ENCODE results near the gene TIGD4.
"Not testable (repeated sequence)": the region's sequence is repeated elsewhere in the genome, so short reads cannot be mapped to it uniquely, and the experiment has no call there.

Gene TIGD4

DNA sequence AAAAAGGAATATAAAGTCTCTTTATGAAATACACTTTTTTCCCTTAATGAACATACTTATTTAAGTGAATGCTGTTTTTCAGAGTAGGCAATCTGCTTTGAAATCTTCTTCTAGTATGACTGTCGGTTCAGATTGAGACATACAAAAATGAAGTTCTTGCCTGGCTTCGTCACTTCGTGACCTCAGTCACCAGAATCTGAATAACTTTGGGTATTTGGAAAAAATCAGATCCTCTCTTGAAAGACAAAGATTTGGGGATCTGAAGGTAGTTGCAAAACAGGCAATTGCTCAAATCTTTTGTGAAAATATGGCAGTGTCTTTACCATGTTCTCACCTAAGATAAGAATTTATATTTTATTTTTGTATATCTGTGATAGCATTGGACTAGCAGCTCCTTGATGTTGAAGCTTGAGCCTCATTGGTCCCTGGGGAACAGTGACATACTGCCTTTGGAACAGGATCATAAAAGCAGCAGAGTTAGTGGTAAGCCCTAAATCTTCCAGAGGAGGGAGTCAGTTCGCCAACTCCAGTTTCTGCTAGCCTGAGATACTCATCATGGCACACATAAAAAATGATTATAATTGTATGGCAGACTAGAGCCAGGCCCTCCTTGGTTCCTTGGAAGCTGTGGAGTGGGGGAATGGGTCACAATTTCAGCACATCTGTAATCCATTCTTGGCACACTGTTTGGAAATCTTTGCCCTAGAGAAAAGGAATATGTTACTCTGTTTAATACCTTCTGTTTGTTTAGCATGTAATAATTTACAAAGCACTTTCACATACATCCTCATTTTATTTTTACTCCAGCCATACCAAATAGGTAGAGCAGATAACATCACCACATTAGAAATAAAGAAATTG lies 5.2 kb upstream of the TIGD4 start:
- H3K36me3 ChIP-seq (ENCODE audit: control insufficient read depth in 1 of 2, insufficient read depth in 2 of 2, low read length in 2 of 2), result peaks cover 0 to 2% of the 10 kb centered on the region in 2 donors
- H3K9me3 ChIP-seq (ENCODE audit: control insufficient read depth in 1 of 2, low read length in 2 of 2), result no peaks in the 10 kb centered on the region
- H3K9ac ChIP-seq (ENCODE audit: low read depth in 1 of 2, low read length in 2 of 2), result no peak overlapping the region
- no peak overlapping the region for H3K4me3 ChIP-seq (ENCODE audit: low read depth in 1 of 2, low read length in 2 of 2)
- no peak overlapping the region for H3K27ac ChIP-seq (ENCODE audit: low read depth, low read length)
- no peaks in the 10 kb centered on the region for H3K27me3 ChIP-seq (ENCODE audit: control insufficient read depth in 1 of 2, insufficient read depth in 2 of 2, low read length in 2 of 2)
- peaks cover 34 to 41% of the 10 kb centered on the region in 2 donors for H3K4me1 ChIP-seq (ENCODE audit: control insufficient read depth in 1 of 2, insufficient read depth in 2 of 2, low read length in 2 of 2)

DNA sequence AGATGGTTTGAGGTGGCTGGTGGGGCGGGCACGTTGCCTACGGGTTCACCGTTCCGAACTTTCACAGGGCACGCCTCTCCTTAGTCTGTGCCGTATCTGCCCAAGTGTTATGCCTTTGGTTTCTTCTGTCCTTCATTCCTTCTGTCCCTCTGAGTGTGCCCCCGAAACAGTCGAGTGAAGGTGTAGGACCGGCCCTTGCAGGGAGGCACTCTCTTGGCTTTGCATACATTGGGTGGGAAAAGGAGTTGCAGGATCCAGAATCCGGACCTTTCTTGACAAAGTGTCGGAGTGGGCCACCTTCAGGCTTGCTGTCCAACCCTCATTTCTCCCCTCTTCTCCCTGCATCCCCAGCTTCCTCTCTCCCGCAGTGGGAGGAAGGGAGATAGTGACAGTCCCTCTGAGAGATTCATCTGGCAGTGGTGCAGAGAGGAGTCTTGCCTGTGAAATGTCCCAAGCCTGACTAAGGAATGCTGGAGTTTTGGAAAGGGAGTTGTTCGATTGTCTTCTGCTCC lies 793 bp upstream of the TIGD4 start:
- peak overlapping the region; percentile 95 for H3K27ac ChIP-seq (ENCODE audit: low read depth, low read length)
- H3K27me3 ChIP-seq (ENCODE audit: control insufficient read depth in 1 of 2, insufficient read depth in 2 of 2, low read length in 2 of 2), result no peaks in the 10 kb centered on the region
- peaks cover 30 to 37% of the 10 kb centered on the region in 2 donors for H3K4me1 ChIP-seq (ENCODE audit: control insufficient read depth in 1 of 2, insufficient read depth in 2 of 2, low read length in 2 of 2)
- H3K9ac ChIP-seq (ENCODE audit: low read depth in 1 of 2, low read length in 2 of 2), result peak overlapping the region; percentile 76 to 82
- H3K9me3 ChIP-seq (ENCODE audit: control insufficient read depth in 1 of 2, low read length in 2 of 2), result no peaks in the 10 kb centered on the region
- peaks cover 0 to 2% of the 10 kb centered on the region in 2 donors for H3K36me3 ChIP-seq (ENCODE audit: control insufficient read depth in 1 of 2, insufficient read depth in 2 of 2, low read length in 2 of 2)
- H3K4me3 ChIP-seq (ENCODE audit: low read depth in 1 of 2, low read length in 2 of 2), result peak overlapping the region; percentile 93 to 94

DNA sequence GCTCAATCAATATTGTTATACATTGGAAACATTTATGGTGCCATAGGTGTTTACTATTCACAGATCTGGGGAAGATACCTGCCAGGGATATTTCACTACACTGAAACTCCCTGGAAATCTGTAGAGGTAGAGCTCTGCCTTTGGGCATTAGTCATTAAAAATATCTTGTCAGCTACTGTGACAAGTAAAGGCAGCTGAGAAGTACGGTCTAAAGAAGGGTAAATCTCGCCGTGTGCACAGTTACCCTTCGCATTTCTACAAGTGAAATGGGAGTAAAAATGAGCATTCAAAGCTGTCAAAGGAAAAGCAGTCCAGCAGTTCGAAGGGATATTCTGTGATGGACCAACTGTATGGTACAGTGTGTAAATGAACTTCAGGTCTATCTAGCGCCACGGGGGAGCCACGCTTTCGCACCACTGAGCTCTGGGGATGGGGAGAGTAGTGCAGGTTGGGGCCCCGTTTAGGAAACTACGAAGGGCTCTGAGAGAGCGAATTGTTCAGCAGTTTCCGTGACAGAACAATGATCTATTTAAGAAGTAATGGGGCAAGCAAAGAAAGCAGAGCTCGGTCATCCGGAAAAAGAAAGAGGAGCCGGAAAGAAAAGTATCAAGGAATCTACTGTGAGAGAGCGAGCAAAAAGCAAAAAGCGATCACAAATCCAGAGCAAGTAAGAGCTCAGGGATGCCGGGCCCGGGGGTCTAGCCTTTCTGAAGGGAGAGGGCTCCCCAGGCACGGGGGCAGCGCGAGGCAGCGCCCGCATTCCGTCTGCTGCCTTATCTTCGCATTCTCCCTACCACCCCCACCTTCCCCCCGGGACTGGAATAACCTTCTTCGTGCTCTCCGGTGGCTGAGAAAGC lies 646 bp downstream of the TIGD4 start:
- Histone ChIP-seq H3K27me3 (ENCODE audit: control insufficient read depth in 1 of 2, insufficient read depth in 2 of 2, low read length in 2 of 2) (no peaks in the 10 kb centered on the region), H3K4me1 (ENCODE audit: control insufficient read depth in 1 of 2, insufficient read depth in 2 of 2, low read length in 2 of 2) (peaks cover 24 to 28% of the 10 kb centered on the region in 2 donors), H3K27ac (ENCODE audit: low read depth, low read length) (peak overlapping the region; percentile 95), H3K9me3 (ENCODE audit: control insufficient read depth in 1 of 2, low read length in 2 of 2) (no peaks in the 10 kb centered on the region), H3K4me3 (ENCODE audit: low read depth in 1 of 2, low read length in 2 of 2) (peak overlapping the region; percentile 93 to 94), H3K36me3 (ENCODE audit: control insufficient read depth in 1 of 2, insufficient read depth in 2 of 2, low read length in 2 of 2) (no peaks in the 10 kb centered on the region), H3K9ac (ENCODE audit: low read depth in 1 of 2, low read length in 2 of 2) (peak overlapping the region; percentile 80 to 82)

DNA sequence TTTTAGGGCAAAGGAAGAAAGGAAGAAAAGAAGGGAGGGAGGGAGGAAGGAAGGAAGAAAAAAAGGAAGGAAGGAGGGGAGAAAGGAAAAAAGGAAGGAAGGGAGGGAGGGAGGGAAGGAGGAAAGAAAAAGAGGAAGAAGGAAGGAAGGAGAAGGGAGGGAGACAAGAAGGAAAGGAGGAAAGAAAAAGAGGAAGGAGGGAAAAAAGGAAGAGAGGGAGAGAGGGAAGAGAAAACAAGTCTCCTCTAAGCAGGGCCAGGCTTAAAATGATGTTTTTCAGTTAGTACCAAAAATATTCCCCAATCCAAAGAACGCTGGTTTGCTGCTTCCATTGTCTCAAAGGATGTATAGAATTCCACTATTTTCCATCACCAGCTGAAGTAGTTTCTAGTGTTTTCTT lies 2.0 kb downstream of the TIGD4 start:
- Histone ChIP-seq H3K27me3 (ENCODE audit: control insufficient read depth in 1 of 2, insufficient read depth in 2 of 2, low read length in 2 of 2) (no peaks in the 10 kb centered on the region), H3K36me3 (ENCODE audit: control insufficient read depth in 1 of 2, insufficient read depth in 2 of 2, low read length in 2 of 2) (no peaks in the 10 kb centered on the region), H3K4me3 (ENCODE audit: low read depth in 1 of 2, low read length in 2 of 2) (no peak overlapping the region), H3K27ac (ENCODE audit: low read depth, low read length) (no peak overlapping the region), H3K9ac (ENCODE audit: low read depth in 1 of 2, low read length in 2 of 2) (no peak overlapping the region), H3K4me1 (ENCODE audit: control insufficient read depth in 1 of 2, insufficient read depth in 2 of 2, low read length in 2 of 2) (peaks cover 15 to 21% of the 10 kb centered on the region in 2 donors), H3K9me3 (ENCODE audit: control insufficient read depth in 1 of 2, low read length in 2 of 2) (no peaks in the 10 kb centered on the region)

DNA sequence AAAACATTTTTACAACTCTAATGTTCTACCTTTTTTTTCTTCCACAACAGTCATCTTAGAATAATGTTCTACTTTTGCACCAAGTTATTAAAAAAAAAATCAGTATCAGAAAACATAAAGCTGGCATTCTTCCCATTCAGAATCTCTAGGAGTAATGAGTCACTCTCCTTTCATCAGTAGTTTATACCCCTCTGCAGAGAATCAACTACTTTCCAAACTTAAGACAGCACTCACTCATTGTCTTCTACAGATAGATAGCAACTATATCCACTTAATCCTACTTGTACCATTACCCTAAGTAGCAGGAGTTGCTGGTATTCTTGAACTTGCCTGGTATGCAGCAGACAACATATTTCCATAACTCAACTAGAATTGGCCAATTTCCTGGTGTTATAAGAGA lies 3.2 kb downstream of the TIGD4 start:
- Histone ChIP-seq H3K27ac (ENCODE audit: low read depth, low read length) (no peak overlapping the region), H3K9me3 (ENCODE audit: control insufficient read depth in 1 of 2, low read length in 2 of 2) (no peaks in the 10 kb centered on the region), H3K36me3 (ENCODE audit: control insufficient read depth in 1 of 2, insufficient read depth in 2 of 2, low read length in 2 of 2) (no peaks in the 10 kb centered on the region), H3K4me3 (ENCODE audit: low read depth in 1 of 2, low read length in 2 of 2) (no peak overlapping the region), H3K27me3 (ENCODE audit: control insufficient read depth in 1 of 2, insufficient read depth in 2 of 2, low read length in 2 of 2) (no peaks in the 10 kb centered on the region), H3K9ac (ENCODE audit: low read depth in 1 of 2, low read length in 2 of 2) (no peak overlapping the region), H3K4me1 (ENCODE audit: control insufficient read depth in 1 of 2, insufficient read depth in 2 of 2, low read length in 2 of 2) (peaks cover 9 to 10% of the 10 kb centered on the region in 2 donors)

DNA sequence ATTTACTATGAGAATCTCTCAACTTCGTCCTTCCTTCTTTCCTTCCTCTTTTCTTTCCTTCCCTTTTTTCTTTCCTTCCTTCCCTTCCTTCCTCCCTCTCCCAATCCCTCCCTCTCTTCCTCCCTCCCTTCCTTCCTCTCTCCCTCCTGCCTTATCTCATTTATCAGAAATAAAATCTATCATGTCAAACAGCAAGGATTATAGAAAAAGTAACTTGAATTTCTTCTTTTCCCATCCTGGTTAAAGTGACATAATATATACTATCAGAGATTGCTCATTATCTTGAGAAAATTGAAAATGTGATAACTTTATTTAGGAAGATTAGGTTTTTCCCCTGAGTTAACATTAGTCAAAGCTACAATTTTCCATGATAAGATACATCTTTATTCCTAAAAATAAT lies 5.6 kb downstream of the TIGD4 start:
- Histone ChIP-seq H3K9me3 (ENCODE audit: control insufficient read depth in 1 of 2, low read length in 2 of 2) (no peaks in the 10 kb centered on the region), H3K27ac (ENCODE audit: low read depth, low read length) (no peak overlapping the region), H3K36me3 (ENCODE audit: control insufficient read depth in 1 of 2, insufficient read depth in 2 of 2, low read length in 2 of 2) (no peaks in the 10 kb centered on the region), H3K9ac (ENCODE audit: low read depth in 1 of 2, low read length in 2 of 2) (no peak overlapping the region), H3K27me3 (ENCODE audit: control insufficient read depth in 1 of 2, insufficient read depth in 2 of 2, low read length in 2 of 2) (no peaks in the 10 kb centered on the region), H3K4me3 (ENCODE audit: low read depth in 1 of 2, low read length in 2 of 2) (no peak overlapping the region), H3K4me1 (ENCODE audit: control insufficient read depth in 1 of 2, insufficient read depth in 2 of 2, low read length in 2 of 2) (peaks cover 4 to 8% of the 10 kb centered on the region in 2 donors)

DNA sequence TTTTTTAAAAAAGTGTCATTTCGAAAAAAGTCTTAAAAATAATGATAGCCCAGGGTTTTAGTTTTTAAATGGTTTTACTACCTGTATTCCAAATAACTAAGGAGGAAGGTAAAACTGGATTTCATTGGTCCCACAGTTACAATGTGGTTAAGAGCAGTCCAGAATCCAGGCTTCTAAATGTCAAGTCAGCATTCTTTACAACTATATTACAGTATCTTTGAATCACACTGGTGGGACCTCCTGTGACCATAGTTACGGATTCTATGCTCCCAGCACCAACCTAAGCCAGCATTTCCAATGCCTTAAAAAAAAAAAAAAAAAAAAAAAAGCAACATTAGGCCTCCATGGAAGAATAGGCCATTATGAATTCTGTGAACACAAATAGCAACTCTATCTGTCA lies 6.2 kb downstream of the TIGD4 start:
- H3K27me3 ChIP-seq (ENCODE audit: control insufficient read depth in 1 of 2, insufficient read depth in 2 of 2, low read length in 2 of 2), result no peaks in the 10 kb centered on the region
- H3K9me3 ChIP-seq (ENCODE audit: control insufficient read depth in 1 of 2, low read length in 2 of 2), result no peaks in the 10 kb centered on the region

DNA sequence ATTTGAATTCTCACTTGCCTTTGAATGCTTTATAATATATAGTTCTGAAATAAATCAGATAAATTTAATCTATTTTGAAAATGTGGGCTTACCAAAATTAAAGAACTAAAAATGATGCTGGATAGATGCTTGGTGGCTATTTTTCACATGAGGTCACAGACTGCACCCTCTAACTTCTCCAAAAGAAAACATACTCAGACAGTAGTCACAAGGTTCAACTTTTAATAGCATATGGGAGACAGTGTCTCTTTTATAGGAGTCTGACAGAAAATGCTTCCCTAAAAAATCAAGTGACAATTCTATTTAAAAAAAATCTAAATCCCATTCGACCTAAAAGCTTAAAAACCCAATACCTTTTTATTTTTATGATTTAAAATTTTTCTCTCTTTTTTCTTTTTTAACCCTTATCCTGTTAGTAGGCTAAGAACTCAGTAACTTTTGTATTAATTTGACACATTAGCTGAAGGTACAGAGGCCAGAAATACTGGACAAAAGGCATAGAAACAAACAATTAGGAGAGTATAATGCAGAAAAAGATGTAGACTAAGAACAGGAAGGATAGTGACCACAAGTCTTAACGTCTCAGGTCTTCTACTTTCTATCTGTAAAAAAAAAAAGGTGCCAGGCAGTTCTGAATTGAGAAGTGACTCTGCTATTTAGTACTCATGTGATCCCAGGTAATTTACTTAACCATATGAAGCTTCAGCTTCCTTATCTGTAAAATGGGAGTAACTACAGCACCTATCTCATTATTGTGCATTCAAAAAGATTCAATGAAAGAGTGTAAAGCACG lies 7.6 kb downstream of the TIGD4 start:
- Histone ChIP-seq H3K4me1 (ENCODE audit: control insufficient read depth in 1 of 2, insufficient read depth in 2 of 2, low read length in 2 of 2) (no peaks in the 10 kb centered on the region), H3K27me3 (ENCODE audit: control insufficient read depth in 1 of 2, insufficient read depth in 2 of 2, low read length in 2 of 2) (no peaks in the 10 kb centered on the region), H3K36me3 (ENCODE audit: control insufficient read depth in 1 of 2, insufficient read depth in 2 of 2, low read length in 2 of 2) (no peaks in the 10 kb centered on the region), H3K9me3 (ENCODE audit: control insufficient read depth in 1 of 2, low read length in 2 of 2) (no peaks in the 10 kb centered on the region), H3K27ac (ENCODE audit: low read depth, low read length) (no peak overlapping the region), H3K9ac (ENCODE audit: low read depth in 1 of 2, low read length in 2 of 2) (no peak overlapping the region), H3K4me3 (ENCODE audit: low read depth in 1 of 2, low read length in 2 of 2) (no peak overlapping the region)

More for the DNA sequence above, 6.2 kb downstream of the TIGD4 start:
- H3K36me3 ChIP-seq (ENCODE audit: control insufficient read depth in 1 of 2, insufficient read depth in 2 of 2, low read length in 2 of 2), result no peaks in the 10 kb centered on the region
- no peak overlapping the region for H3K4me3 ChIP-seq (ENCODE audit: low read depth in 1 of 2, low read length in 2 of 2)
- H3K27ac ChIP-seq (ENCODE audit: low read depth, low read length), result no peak overlapping the region
- no peak overlapping the region for H3K9ac ChIP-seq (ENCODE audit: low read depth in 1 of 2, low read length in 2 of 2)
- peaks cover 0 to 2% of the 10 kb centered on the region in 2 donors for H3K4me1 ChIP-seq (ENCODE audit: control insufficient read depth in 1 of 2, insufficient read depth in 2 of 2, low read length in 2 of 2)

DNA sequence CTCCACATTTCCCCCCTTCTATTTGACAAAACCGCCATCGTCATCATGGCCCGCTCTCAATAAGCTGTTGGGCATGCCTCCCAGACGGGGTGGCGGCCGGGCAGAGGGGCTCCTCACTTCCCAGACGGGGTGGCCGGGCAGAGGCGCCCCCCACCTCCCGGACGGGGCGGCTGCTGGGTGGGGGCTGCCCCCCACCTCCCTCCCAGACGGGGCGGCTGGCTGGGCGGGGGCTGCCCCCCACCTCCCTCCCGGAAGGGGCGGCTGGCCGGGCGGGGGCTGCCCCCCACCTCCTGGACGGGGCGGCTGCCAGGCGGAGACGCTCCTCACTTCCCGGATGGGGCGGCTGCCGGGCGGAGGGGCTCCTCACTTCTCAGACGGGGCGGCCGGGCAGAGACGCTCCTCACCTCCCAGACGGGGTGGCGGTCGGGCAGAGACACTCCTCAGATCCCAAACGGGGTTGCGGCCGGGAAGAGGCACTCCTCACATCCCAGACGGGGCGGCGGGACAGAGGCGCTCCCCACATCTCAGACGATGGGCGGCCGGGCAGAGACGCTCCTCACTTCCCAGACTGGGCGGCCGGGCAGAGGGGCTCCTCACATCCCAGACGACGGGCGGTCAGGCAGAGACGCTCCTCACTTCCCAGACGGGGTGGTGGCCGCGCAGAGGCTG lies 14.3 kb downstream of the TIGD4 start:
- H3K36me3 ChIP-seq (ENCODE audit: control insufficient read depth in 1 of 2, insufficient read depth in 2 of 2, low read length in 2 of 2); H3K27me3 ChIP-seq (ENCODE audit: control insufficient read depth in 1 of 2, insufficient read depth in 2 of 2, low read length in 2 of 2); H3K27ac ChIP-seq (ENCODE audit: low read depth, low read length); H3K9me3 ChIP-seq (ENCODE audit: control insufficient read depth in 1 of 2, low read length in 2 of 2); H3K9ac ChIP-seq (ENCODE audit: low read depth in 1 of 2, low read length in 2 of 2); H3K4me1 ChIP-seq (ENCODE audit: control insufficient read depth in 1 of 2, insufficient read depth in 2 of 2, low read length in 2 of 2); H3K4me3 ChIP-seq (ENCODE audit: low read depth in 1 of 2, low read length in 2 of 2): not testable (repeated sequence)

Measured in duodenal mucosa (tissue), 2 donors.